ENCODE measurements around the gene ENTREP3. TPM values are rescaled to one million over a fixed set of nuclear protein-coding genes. Genes with fewer than 3 reads are reported as not detected.
A peak's percentile ranks its signal among the peaks of the same experiment; 100 is the strongest.
"Not testable (repeated sequence)": the region's sequence is repeated elsewhere in the genome, so short reads cannot be mapped to it uniquely, and the experiment has no call there.

ENTREP3 gene
- total RNA-seq, 6 experiments from 2014 or later = 7.2 to 13.0 (median 9.6) TPM

DNA sequence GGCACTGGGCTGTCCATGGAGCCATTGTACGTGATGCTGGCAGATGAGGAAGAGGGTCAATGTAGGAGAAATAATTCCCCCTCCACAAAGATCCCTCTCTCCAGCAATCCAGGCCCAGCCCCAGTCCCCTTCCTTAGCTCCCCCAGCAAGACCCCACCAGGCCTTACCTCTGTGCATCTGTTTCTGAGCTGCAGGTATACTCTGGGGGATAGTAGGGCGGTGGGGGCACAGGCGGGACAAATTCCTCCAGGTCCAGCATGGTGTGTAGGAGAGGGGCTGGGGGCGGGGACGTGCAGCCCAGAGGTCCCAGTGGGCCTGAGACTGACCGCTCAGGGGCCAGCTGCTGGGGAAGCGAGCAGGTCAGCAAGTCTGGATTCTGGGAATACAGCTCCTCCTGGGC is 3.7 kb downstream of the ENTREP3 start:
- no peaks in the 10 kb centered on the region for H3K36me3 ChIP-seq
- TF ChIP-seq, protein P1, sequence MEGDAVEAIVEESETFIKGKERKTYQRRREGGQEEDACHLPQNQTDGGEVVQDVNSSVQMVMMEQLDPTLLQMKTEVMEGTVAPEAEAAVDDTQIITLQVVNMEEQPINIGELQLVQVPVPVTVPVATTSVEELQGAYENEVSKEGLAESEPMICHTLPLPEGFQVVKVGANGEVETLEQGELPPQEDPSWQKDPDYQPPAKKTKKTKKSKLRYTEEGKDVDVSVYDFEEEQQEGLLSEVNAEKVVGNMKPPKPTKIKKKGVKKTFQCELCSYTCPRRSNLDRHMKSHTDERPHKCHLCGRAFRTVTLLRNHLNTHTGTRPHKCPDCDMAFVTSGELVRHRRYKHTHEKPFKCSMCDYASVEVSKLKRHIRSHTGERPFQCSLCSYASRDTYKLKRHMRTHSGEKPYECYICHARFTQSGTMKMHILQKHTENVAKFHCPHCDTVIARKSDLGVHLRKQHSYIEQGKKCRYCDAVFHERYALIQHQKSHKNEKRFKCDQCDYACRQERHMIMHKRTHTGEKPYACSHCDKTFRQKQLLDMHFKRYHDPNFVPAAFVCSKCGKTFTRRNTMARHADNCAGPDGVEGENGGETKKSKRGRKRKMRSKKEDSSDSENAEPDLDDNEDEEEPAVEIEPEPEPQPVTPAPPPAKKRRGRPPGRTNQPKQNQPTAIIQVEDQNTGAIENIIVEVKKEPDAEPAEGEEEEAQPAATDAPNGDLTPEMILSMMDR (IDR thresholded peaks at IDR 0.05) = no peak
- no peak for TF ChIP-seq POLR2A (IDR thresholded peaks at IDR 0.05)
- peaks cover 0 to 16% (median 0%) of the 10 kb centered on the region in 4 donors for H3K4me1 ChIP-seq
- no peaks in the 10 kb centered on the region for H3K9me3 ChIP-seq
- ATAC-seq = no peak
- H3K27ac ChIP-seq = no peak overlapping the region
- H3K4me3 ChIP-seq = no peak overlapping the region
- no peaks in the 10 kb centered on the region for H3K27me3 ChIP-seq
- no peak for DNase-seq
- WGBS (ENCODE audit: insufficient coverage, low coverage, low lambda C conversion rate, missing lambda C conversion rate) = 50% methylated on average over 1 of the region's 7 CpGs
- intact Hi-C loops (cut with DNase I) = loop anchor here in 1 of 2 donors (5.0 kb wide), 1 partner anchor 76 kb away; no protein-coding TSS in a partner anchor

DNA sequence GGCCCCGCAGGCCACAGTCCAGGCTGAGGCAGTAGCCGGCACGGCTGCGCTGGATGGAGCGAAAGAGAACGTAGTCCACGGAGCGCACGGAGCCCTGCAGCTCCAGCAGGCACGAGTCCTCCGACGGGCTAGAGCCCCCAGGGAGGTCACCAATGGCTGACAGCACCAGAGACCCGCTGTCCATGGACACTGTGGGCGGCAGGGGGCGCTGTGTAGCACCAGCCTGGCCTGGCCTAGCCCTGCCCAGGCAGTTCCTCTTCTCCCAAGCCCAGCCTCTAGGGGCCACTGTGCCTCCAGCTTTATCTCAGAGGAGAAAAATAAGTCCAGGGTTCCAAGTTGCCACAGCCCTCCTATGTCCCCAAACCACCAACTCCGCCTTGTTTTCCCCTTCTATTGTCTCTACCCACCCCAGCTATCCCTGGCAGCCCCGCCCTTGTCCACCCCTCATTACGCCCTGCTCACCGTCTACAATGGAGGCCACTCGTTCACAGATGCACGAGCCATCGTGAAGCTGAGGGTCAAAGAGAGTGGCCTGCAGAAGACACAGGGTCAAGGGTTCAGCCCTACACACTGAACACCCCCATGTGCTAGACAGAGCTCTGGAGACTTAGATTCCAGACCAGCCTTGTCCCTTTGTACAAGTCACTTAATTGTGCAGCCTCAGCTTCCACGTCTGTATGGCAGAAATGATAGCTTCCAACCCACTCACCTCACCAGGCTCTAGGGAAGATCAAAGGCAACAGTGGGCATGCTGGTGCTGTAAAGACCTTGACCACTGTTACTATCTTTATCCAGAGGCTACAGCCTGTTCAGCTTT is 4.4 kb downstream of the ENTREP3 start:
- Histone ChIP-seq H3K27ac (peak overlapping the region in 1 of 3 donors; percentile 47), H3K9me3 (no peaks in the 10 kb centered on the region), H3K4me1 (peaks cover 0 to 16% (median 0%) of the 10 kb centered on the region in 4 donors), H3K36me3 (no peaks in the 10 kb centered on the region), H3K4me3 (peak overlapping the region in 1 of 3 donors; percentile 23), H3K27me3 (no peaks in the 10 kb centered on the region)
- intact Hi-C loops (cut with DNase I) = loop anchor here in 1 of 2 donors (5.0 kb wide), 1 partner anchor 76 kb away; no protein-coding TSS in a partner anchor
- DNase-seq (peak; percentile 93 to 94 (median 94)), ATAC-seq (peak; percentile 83 to 92 (median 87))
- 28% methylated on average over 7 of the region's 23 CpGs for whole genome bisulfite sequencing (ENCODE audit: insufficient coverage, low coverage, low lambda C conversion rate, missing lambda C conversion rate)
- TF ChIP-seq POLR2A (IDR thresholded peaks at IDR 0.05) = no peak
- TF ChIP-seq, protein P1 (IDR thresholded peaks at IDR 0.05) = peak; percentile 99 to 100 (median 100)

DNA sequence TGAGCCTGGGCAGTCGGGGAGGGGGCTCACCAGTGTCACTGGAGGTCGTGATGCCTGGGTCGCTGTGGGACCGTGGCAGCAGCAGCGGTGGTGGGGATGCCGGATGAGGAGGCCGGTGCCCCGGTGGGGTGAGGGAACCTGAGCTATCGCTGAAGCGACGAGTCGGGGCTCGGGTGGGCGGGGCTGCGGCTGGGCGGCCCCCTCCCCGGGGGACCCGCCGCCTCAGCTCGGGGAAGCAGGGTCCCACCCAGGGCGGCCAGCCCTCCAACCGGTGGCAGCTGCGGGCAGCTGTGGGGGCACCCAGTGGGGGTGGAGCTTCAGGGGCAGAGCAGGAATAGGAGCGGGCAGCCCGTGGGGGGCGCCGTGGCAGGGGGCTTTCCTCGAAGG is 5.0 kb downstream of the ENTREP3 start:
- WGBS (ENCODE audit: insufficient coverage, low coverage, low lambda C conversion rate, missing lambda C conversion rate) = 0% methylated on average over 2 of the region's 28 CpGs
- Histone ChIP-seq H3K4me1 (peaks cover 0 to 16% (median 0%) of the 10 kb centered on the region in 4 donors), H3K27ac (peak overlapping the region in 1 of 3 donors; percentile 47), H3K4me3 (peak overlapping the region in 1 of 3 donors; percentile 23), H3K27me3 (no peaks in the 10 kb centered on the region), H3K9me3 (no peaks in the 10 kb centered on the region), H3K36me3 (no peaks in the 10 kb centered on the region)
- ATAC-seq (no peak), DNase-seq (no peak)
- no peak for TF ChIP-seq POLR2A (IDR thresholded peaks at IDR 0.05)
- TF ChIP-seq, protein P1 (IDR thresholded peaks at IDR 0.05) = no peak
- intact Hi-C loops (cut with DNase I) = loop anchor here in 1 of 2 donors (5.0 kb wide), 1 partner anchor 77 kb away; no protein-coding TSS in a partner anchor

DNA sequence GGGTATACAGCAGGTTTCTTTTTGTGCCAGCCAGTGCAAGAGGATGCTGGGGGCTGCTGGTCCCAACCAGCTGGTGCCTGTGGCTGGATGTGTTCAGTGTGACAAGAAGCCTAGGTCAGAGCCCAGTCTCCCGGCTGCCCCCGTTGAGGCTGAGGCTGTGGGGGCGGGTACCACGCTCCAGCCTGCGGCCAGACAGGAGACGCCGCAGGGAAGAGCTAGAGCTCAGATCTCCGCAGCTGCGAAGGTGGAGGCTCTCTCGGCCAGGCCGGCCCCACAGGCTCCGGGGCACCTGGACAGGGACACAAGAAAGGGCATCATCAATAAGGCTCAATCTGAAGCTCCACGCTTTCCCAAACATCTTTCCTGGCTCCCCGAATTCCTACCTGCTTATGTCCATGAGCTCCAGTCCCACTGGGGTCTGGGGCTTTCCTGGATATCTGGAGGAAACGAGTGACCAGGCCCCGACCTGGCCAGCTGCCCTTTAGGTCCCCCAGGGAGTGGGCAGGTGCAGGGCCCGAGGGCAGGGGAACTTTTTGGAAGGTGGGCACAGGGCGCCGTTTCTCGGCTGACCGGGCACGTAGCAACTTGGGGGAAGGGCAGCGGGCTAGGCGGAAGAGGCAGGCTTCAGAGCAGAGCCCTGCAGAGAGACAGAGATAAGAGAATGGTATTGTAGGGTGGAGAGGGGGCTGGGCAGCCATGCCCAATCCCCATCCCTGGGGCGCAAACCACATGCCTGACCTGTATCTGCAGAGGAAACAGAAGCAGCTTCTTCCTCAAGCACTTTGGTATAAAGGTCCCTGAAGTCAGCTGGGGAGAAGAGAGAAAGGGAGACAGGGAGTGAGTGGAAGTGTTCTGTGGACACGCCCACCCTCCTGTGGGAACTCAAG is 7.4 kb downstream of the ENTREP3 start:
- ATAC-seq (no peak), DNase-seq (no peak)
- 84% methylated on average over 14 of the region's 26 CpGs for WGBS (ENCODE audit: insufficient coverage, low coverage, low lambda C conversion rate, missing lambda C conversion rate)
- peaks cover 0 to 2% (median 0%) of the 10 kb centered on the region in 4 donors for H3K9me3 ChIP-seq
- H3K36me3 ChIP-seq = no peaks in the 10 kb centered on the region
- H3K4me3 ChIP-seq = no peak overlapping the region
- TF ChIP-seq POLR2A (IDR thresholded peaks at IDR 0.05) = no peak
- TF ChIP-seq, protein P1 (IDR thresholded peaks at IDR 0.05) = no peak
- intact Hi-C loops (cut with DNase I) = no loop called here
- H3K27me3 ChIP-seq = no peaks in the 10 kb centered on the region
- H3K27ac ChIP-seq = no peak overlapping the region
- peaks cover 0 to 8% (median 2%) of the 10 kb centered on the region in 4 donors for H3K4me1 ChIP-seq

DNA sequence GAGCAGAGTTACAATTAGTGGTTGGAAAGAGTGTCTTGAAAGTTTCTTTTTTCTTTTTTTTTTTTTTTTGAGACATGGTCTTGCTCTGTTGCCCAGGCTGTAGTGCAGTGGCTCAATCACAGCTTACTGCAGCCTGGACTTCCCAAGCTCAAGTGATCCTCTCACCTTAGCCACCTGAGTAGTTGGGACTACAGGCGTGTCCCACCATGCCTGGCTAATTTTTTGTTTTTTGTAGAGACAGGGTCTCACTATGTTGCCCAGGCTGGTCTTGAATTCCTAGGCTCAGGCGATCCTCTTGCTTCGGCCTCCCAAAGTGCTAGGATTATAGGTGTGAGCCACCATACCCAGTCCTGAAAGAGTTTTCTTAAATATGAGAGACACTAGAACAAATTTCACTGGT is 8.5 kb downstream of the ENTREP3 start:
- ATAC-seq; H3K36me3 ChIP-seq; H3K4me3 ChIP-seq; DNase-seq; intact Hi-C loops (cut with DNase I); H3K4me1 ChIP-seq; H3K27ac ChIP-seq; H3K27me3 ChIP-seq; H3K9me3 ChIP-seq: not testable (repeated sequence)
- WGBS (ENCODE audit: insufficient coverage, low coverage, low lambda C conversion rate, missing lambda C conversion rate) = 86% methylated on average over 3 of the region's 3 CpGs
